ENCODE measurements around the gene P2RY8.
A peak's percentile ranks its signal among the peaks of the same experiment; 100 is the strongest.
"Not testable (repeated sequence)": the region's sequence is repeated elsewhere in the genome, so short reads cannot be mapped to it uniquely, and the experiment has no call there.

P2RY8 gene

DNA sequence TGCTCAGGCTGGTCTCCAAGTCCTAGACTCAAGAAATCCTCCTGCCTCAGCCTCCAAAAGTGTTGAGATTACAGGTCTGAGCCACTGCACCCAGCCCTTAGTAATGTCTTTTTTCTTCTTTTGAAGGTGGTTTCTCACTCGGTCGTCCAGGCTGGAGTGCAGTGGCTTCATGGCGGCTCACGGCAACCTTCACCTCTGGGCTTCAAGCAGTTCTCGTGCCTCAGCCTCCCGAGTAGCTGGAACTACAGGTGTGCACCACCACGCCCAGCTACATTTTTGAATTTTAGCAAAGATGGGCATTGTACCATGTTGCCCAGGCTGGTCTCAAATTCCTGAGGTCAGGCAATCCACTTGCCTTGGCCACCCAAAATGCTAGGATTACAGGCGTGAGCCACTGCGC lies 52.0 kb downstream of the P2RY8 start:
- DNase-seq, result no peak

DNA sequence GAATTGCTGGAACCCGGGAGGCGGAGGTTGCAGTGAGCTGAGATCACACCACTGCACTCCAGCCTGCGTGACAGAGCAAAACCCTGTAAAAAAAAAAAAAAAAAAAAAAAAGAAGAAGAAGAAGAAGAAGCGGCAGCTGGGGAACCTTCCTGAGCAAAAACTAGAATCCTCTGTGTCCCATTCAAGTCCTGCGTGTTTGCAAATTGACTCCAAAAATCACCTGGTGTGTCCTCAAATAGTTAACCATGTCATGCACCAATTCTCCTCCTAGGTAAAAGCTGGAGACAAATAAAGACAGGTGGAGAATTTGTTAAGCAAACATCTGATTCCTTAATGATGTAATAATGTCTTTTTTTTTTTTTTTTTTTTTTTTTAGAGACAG lies 52.4 kb downstream of the P2RY8 start:
- DNase-seq, result no peak

DNA sequence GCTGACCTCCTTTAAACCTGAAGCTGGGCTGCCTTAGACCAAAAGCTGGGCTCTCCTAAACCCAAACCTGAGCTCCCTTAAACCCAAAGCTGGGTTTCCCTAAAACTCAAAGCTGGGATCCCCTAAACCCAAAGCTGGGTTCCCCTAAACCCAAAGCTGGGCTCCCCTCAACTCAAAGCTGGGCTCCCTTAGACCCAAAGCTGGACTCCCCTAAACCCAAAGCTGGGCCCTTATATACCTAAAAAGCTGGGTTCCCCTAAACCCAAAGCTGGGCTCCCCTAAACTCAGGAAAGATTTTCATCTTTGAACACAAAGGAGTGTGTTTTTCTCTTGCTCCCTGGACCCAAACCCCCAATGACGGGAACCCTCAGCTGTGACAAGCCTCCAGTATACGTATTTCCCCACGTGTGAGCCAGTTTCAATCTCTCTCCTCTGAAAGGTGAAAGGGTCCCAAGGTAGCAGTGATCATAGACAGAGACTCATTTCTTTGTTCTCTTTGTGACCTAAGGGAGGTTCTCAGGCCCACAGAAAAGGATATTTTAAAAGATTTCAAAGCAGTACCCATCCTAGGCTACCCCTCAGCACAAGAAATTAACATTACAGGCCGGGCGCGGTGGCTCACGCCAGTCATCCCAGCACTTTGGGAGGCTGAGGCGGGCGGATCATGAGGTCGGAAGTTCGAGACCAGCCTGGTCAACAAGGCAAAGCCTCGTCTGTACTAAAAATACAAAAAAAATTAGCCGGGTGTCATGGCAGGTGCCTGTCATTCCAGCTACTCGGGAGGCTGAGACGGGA lies 52.9 kb downstream of the P2RY8 start:
- DNase-seq, result no peak

DNA sequence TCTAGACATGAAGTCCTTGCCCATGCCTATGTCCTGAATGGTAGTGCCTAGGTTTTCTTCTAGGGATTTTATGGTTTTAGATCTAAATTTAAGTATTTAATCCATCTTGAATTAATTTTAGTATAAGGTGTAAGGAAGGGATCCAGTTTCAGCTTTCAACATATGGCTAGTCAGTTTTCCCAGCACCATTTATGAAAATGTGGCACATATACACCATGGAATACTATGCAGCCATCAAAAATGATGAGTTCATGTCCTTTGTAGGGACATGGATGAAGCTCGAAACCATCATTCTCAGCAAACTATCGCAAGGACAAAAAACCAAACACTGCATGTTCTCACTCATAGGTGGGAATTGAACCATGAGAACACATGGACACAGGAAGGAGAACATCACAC lies 54.5 kb downstream of the P2RY8 start:
- DNase-seq, result not testable (repeated sequence)

DNA sequence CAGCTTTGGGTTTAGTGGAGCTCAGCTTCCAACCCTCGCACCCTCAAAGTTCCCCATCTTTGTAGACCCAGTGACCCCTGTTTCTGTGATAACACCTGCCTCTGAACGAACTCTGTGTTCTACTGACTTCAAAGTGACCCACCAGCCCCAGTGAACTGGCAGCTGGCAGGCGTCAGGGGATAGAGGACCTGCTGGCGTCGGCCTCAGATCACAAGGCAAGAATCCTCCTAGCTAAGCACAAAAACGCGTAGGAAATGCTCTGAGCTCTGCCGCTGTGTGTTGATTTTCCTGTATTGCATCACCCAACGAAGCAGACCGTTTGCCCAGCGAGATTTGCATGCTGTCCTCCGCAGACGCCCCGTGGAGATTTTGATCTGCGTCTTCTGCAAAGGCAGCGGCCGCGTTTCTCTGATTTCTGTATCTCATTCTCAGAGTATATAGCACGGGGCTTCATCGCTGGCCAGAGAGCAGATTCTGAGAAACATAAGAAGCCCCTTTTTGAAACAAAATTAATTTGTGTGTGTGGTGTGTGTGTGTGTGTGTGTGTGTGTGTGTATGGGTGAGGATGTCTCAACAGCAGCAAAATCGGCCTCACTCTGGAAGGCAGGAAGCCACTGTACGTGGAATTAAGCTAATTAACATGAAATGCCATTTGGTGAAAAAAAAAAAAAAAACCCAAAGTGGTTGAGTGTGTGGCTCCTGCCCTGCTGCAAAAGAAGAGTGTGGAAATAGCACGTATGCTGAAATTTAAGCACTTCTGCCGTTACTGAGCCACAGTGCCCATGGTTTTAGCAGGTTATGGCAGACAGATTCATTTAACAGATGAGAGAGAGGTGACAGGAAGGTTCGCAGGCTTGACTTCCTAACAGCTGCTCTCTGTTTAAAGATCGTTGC lies 55.1 kb downstream of the P2RY8 start:
- DNase-seq, result no peak

DNA sequence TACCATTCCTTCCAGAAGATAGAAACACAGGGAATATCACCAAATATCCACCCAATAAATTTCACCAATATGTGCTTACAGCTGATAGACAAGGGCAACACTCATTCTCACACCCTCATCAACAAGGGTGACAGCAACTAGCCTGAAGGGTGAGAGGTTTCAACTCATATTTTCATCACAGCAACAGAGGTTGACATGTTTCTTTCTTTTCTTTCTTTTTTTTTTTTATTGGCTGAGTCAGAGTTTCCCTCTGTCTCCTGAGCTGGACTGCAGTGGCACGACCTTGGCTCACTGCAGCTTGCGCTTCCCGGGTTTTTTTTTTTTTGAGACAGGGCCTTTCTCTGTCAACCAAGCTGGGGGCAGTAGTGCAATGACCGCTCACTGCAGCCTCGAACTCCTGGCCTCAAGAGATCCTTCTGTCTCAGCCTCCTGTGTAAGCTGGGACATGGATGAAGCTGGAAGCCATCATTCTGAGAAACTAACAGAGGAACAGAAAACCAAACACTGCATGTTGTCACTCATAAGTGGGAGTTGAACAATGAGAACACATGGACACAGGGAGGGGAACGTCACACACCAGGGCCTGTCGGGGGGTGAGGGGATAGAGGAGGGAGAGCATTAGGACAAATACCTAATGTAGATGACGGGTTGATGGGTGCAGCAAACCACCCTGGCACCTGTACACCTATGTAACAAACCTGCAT lies 56.8 kb downstream of the P2RY8 start:
- no peak for DNase-seq

DNA sequence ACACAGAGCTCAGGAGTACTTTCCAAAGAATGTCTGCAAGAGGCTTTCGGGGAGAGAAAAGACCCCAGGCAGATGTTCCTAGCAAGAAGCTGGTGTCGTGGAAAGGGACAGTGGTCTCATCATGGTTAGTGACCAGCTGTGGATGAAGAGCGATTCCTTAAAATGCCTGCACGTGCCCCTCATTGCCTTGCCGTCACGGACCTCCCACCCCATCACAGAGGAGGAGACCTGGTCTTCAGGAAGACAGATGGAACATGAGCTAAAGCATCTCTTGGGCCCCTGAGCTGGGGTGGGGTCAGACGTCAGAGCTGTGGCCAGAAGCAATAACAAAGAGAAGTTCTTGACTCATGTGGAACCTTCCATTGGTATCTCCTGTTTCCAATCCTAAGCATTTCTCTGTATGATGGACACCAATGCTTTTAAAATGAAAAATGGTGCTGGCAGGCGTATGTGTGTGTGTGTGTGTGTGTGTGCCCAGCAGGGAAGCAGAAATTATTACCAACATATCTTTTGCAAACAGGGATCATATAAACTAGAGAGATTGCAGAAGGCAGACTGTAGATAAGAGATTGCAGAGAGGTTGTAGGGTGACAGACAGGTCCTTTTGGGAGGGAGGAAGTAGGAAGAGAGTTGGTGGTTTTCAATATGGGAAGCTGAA lies 59.1 kb downstream of the P2RY8 start:
- DNase-seq, result peak; percentile 87

DNA sequence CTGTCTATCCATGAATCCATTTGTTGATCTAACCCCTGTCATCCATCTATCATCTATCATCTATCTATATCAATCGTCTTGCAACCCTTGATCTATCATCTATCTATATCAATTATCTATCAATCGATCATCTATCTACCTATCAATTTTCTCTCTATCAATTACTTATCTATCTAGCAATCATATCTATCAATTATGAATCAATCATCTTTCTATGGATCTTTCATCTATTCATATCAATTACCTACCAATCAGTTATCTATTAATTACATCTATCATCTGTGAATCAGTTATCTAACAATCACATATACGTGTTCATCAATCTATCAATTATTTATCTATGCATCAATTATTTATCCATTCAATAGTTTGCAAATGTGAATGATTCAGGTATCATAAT lies 59.8 kb downstream of the P2RY8 start:
- no peak for DNase-seq

DNA sequence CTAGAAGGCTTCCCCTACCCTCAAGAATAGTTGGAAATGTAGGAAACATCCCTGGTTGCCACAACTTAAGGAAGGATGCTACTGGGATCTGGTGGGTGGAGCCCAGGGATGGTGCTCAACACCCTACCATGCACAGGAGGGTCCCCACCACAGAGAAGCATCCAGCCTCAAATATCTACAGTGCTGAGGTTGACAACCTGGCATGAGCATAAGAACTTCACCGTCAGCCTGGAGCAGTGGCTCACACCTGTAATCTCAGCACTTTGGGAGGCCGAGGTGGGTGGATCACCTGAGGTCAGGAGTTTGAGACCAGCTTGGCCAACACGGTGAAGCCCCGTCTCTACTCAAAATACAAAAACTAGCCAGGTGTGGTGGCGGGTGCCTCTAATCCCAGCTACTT lies 60.3 kb downstream of the P2RY8 start:
- no peak for DNase-seq

DNA sequence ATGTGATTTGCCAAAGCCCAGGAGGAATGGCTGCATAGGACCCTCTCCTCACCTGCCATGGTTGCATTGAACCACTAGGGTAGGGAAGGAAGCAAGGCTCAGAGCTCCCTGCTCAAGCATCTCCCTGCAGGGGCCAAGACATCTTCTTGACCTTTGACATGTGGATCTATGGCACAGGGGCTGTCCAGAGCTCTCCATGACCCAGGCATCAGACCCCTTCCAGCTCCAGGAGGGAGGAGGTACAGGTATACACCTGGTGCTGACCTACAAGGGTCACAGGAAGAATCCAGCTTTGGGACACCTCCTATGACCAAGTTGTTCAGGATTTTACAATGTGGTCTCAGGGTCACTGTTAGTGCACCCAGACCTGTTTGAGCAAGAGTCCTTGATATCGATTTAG lies 61.1 kb downstream of the P2RY8 start:
- no peak for DNase-seq

DNA sequence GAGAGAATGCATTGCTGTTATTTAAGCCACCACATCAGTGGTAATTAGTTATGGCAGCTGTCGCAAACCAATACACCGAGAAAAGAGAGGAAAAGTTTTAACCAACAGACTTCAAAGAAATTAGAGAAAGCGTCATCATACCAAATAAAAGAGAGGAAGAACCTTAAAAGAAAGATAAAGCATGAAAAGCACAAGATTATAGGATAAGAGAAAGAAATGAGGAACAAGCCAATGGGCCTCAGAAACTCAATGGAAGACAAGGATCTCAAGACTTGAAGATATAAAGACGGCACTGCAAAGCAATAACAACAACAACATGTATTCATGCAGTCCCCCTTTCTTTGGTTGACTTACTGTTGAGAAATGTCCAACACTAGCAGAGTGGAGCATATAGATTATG lies 61.5 kb downstream of the P2RY8 start:
- peak; percentile 47 for DNase-seq

DNA sequence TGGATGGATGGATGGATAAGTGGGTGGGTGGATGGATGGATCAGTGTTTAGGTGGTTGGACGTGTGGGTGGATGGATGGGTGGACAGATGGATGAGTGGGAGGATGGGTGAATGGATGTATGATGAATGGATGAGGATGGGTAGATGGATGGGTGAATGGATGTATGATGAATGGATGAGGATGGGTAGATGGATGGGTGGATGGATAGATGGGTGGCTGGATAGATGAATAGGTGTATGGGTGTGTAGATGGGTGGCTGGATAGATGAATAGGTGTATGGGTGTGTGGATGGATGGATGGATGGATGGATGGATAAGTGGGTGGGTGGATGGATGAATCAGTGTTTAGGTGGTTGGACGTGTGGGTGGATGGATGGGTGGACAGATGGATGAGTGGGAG lies 62.4 kb downstream of the P2RY8 start:
- not testable (repeated sequence) for DNase-seq

DNA sequence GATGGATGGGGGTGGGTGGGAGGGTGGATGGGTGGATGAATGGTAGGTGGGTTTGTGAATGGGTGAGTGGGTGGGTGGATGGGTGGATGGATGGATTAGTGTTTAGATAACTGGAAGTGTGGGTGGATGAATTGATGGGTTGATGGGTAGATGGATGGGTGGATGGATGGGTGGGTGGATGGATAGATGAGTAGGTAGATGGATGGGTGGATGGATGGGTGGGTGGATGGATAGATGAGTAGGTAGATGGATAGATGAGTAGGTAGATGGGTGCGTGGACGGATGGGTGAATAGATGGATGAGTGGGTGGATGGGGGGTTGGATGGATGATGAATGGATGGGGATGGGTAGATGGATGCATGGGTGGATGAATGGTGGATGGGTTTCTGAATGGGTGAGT lies 64.0 kb downstream of the P2RY8 start:
- DNase-seq, result no peak

DNA sequence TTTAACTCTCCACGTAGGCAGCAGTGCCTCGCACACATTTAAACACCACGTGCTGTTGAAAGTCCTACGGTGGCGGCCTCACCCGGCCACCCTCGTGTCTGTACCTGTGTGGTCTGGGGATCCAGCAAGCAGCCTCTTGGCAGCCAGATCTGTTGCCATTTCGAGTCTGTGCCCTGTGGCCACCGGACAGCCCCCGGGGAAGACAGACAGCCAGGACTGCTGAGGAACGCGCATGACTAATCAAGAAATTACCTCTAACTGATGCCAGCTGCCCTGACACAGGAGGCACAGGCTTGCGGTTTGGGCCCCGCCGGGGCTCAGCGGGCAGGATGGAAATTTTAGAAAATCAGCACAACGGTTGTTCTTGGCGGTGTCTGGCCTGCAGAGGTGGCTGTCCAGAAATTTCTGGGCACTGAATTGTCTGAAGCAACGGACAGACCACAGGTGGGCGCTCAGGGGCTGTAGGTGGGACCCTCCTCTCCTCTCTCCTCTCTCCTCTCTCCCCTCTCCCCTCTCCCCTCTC lies 68.7 kb downstream of the P2RY8 start:
- peak; percentile 95 for DNase-seq

DNA sequence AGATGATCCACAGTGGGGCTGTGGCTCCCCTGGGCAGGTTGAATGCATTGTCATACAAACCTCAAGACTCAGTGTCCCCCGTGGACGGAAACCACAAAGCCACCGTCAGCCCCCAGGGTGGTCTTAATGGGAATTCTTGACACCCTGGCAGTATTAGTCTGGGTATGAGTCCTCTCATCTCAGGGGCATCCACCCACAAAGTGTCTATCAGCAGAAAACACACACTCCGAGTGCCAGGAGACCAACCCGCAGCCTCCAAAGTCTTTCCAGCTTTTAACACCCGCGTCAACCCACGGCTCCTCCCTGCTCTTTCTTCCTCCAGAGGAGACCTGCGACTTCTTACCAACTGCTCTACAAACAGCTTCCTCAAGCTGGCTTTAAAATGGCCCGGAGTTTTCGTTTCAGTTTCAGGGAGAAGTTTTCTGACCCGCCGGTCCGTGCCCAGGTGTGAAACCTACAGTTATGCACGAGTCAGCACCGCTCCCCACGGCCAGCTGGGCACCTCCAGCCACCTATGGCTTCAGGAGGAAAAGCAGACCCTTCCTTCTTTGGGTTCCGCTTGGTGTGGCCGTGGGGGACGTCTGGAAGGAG lies 69.9 kb downstream of the P2RY8 start:
- no peak for DNase-seq

DNA sequence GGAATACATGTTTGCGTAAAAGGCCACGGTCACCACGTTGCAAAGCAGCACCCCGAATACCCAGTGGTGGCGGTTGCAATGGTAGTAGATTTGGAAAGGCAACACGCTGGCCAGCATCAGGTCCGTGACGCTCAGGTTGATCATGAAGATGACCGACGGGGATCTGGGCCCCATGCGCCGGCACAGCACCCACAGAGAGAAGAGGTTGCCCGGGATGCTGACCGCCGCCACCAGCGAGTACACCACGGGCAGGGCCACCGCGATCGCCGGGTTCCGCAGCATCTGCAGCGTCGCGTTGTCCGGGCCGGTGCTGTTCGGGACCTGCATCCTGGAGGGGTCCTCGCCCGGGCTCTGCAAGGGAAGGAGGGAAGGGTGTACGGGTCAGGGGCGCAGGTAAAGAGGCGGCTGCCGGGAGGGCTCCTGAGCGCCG lies 70.7 kb downstream of the P2RY8 start:
- DNase-seq, result no peak

DNA sequence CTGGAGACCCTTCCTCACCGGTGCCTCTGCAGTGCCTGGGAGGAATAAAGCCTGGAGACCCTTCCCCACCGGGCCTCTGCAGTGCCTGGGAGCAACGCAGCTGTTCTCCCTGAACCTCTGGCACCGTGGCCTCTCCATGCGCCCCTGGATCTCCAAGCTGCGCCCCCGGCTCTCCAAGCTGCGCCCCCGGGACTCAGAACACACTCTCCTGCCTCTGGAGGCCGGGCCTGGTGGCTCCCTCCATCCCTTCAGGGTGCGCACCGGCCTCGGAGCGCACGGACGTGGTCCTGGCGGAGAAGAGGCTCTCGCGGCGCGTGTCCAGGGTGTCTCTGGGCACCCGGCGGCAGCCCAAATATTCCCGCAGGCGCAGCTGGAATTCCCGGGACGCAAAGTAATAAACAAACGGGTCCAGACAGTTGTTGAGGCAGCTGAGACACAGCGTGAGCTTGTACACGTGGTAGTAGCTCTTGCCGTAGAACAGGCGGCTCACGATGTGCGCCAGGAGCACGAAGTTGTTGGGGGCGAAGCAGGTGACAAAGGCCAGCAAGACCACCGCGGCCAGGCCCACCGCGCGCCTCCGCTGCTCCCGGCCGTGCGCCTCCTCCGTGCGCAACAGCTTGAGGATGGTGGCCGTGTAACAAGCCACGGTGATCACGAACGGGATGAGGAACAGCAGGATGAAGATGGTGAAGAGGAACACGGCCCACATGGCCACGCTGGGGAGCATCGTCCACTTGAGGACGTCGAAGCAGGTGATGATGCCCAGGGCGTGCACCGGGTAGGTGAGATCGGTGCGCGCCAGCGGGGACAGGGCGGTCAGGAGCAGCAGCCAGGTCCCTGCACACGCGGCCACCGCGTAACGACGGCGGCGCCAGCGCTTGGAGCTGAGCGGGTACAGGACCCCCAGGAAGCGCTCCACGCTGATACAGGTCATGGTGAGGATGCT lies 71.4 kb downstream of the P2RY8 start:
- DNase-seq, result no peak

DNA sequence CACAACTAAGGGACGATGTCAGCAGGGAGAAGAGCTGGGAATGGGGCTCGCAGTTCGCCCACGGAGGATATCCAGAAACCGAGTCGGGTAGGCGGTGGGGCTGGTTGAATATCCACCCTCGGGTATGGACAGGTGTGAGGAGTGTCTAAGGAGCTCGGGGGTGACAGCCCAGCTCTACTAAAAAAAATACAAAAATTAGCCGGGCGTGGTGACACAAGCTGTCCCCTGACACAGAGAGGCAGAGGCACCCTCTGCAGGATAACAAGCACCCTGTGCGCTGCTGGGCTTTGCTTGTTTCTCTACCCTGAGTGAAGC lies 72.1 kb downstream of the P2RY8 start:
- no peak for DNase-seq

DNA sequence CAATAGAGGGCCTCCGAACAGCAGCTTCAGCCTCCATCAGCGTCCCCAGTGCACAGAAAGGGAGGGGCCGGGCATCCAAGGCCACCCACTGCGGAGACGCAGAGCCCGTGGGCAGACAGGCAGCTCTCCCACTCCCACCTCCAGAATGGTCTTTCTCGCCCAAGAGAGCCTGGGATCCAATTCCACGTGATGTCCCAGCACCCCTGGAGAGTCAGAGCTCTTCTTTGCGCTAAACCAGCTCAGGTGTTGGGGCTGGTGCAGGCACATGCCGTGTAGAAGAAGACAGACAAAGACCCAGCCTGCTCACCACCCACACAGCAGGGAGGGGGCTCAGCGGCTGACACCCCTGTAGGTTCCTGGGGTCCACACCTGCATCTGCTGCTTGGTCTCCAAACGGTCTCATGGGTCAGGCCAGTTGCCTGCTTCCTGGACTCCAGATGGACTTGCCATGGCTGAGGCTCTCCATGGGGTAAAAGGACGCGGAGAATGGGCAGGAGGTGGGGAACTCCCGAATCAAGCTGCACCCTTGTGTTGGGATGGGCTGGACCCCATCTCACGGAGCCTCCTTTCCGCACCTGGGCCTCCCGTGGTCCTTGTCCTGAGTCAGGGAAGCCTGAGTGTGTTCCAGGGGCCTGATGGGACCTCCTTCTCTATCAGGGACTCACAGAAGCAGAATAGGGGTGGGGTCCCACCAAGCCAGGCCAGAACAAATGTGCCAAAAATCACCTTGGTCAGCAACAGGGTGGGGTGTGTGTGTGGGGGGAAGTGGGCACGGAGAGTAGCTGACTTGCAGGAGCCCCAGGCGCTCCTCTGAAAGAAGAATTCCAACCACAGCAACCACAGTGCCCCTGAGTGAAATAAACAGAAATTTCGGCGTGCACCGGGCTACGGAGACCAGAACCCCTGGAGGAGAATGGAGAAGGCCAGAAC lies 72.7 kb downstream of the P2RY8 start:
- no peak for DNase-seq

DNA sequence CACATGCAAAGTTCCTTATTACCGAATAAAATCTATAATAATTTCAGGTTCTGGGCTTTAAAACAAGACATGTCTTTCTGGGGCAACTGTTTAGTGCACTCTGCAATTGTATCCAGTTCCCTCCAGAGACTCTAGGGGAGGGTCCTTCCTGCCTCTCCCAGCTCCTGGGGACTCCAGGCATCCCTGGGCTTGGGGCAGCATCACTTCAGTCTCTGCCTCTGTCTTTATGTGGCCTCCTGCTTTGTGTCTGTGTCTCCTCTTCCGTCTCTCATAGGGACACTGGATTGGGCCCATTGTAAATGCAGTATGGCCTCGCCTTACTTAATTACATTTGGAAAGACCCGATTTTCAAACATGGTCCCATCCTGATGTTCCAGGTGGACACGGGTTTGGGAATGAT lies 73.4 kb downstream of the P2RY8 start:
- no peak for DNase-seq
